ENCODE data around the gene SBNO2. TPM values are rescaled to one million over a fixed set of nuclear protein-coding genes. Genes with fewer than 3 reads are reported as not detected.

Gene SBNO2
- total RNA-seq, 1 experiment from 2014 or later: 46.3 TPM

DNA sequence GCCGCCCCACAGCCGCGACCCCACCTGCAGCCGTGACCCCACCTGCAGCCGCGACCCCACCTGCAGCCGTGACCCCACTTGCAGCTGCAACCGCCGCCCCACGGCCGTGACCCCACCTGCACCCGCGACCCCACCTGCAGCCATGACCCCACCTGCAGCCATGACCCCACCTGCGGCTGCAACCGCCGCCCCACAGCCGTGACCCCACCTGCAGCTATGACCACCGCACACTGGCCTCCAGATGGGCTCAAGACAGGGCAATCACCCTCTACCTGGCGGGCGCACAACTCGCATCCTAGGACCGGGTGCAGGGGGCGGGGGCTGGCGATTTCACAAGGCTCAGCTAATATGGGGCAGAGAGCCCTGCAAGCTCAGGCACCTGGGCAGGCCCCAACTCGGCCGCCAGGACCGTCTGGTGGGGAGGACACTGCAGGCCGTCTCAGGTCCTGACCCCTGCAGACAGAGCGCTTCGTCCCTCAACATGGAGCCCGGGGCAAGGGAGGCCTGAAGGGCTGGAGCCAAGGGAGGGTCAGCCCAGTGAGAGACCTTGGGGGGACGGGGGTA lies 15.1 kb downstream of the SBNO2 start:
- no peak overlapping the region for H3K14ac ChIP-seq (ENCODE audit: insufficient read depth, low read length)
- H3K36me3 Mint-ChIP-seq (ENCODE audit: insufficient read depth in 1 of 3, low read depth in 3 of 3): peaks cover 0 to 1% (median 0%) of the 10 kb centered on the region in 3 experiments; a peak in 1 of 7 replicates
- no peaks in the 10 kb centered on the region for H3K9me3 Mint-ChIP-seq
- DNase-seq: no peak
- no peak overlapping the region for H3K4me3 Mint-ChIP-seq
- no peaks in the 10 kb centered on the region for H3K27me3 ChIP-seq (ENCODE audit: insufficient read depth, low read length)
- H3K4me1 ChIP-seq (ENCODE audit: insufficient read depth, low read length): no peaks in the 10 kb centered on the region
- H3K4me1 Mint-ChIP-seq: peaks cover 9 to 12% of the 10 kb centered on the region in 2 experiments
- H4K20me1 ChIP-seq (ENCODE audit: control insufficient read depth, insufficient read depth, insufficient read length): no peaks in the 10 kb centered on the region
- H2BK5ac ChIP-seq (ENCODE audit: insufficient read length, low read length): no peak overlapping the region
- no peak overlapping the region for H4K8ac ChIP-seq (replicated peaks; ENCODE audit: insufficient read length, low read depth, low read length)
- no peak overlapping the region for H4K91ac ChIP-seq (ENCODE audit: insufficient read length, low read depth, low read length)
- no peak overlapping the region for H2BK20ac ChIP-seq (ENCODE audit: low read depth, low read length, poor library complexity, severe bottlenecking)
- H3K27me3 Mint-ChIP-seq (ENCODE audit: low read depth): no peaks in the 10 kb centered on the region; the same call in 1 of the 2 replicates
- H2BK120ac ChIP-seq (ENCODE audit: low read depth, low read length, poor library complexity, severe bottlenecking): no peak overlapping the region
- no peak overlapping the region for H3K4ac ChIP-seq (ENCODE audit: low read depth, low read length)
- H3K56ac ChIP-seq (ENCODE audit: insufficient read length, low read depth, low read length): no peak overlapping the region
- no peak overlapping the region for H4K5ac ChIP-seq (ENCODE audit: insufficient read length, low read depth, low read length)
- H3K27ac Mint-ChIP-seq: no peak overlapping the region
- H3K23ac ChIP-seq (ENCODE audit: insufficient read length, low read depth, low read length): no peak overlapping the region
- no peak overlapping the region for H2AFZ ChIP-seq (ENCODE audit: low read length)
- H3K9ac ChIP-seq (ENCODE audit: extremely low read depth, insufficient read length, low read length): no peak overlapping the region
- H3K27ac ChIP-seq (ENCODE audit: insufficient read length, low read depth, low read length): no peak overlapping the region
- no peak overlapping the region for H3K4me2 ChIP-seq (ENCODE audit: insufficient read depth, insufficient read length, low read length)
- H2BK12ac ChIP-seq (ENCODE audit: insufficient read length, low read depth, low read length): no peak overlapping the region
- TF ChIP-seq, protein P1, sequence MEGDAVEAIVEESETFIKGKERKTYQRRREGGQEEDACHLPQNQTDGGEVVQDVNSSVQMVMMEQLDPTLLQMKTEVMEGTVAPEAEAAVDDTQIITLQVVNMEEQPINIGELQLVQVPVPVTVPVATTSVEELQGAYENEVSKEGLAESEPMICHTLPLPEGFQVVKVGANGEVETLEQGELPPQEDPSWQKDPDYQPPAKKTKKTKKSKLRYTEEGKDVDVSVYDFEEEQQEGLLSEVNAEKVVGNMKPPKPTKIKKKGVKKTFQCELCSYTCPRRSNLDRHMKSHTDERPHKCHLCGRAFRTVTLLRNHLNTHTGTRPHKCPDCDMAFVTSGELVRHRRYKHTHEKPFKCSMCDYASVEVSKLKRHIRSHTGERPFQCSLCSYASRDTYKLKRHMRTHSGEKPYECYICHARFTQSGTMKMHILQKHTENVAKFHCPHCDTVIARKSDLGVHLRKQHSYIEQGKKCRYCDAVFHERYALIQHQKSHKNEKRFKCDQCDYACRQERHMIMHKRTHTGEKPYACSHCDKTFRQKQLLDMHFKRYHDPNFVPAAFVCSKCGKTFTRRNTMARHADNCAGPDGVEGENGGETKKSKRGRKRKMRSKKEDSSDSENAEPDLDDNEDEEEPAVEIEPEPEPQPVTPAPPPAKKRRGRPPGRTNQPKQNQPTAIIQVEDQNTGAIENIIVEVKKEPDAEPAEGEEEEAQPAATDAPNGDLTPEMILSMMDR (conservative IDR thresholded peaks at IDR 0.05): no peak
- H3T11ph ChIP-seq (ENCODE audit: low read length): no peak overlapping the region
- H3K9me3 ChIP-seq (ENCODE audit: control insufficient read depth, low read depth, low read length): no peaks in the 10 kb centered on the region
- H3K79me2 ChIP-seq (ENCODE audit: insufficient read depth, low read length): no peaks in the 10 kb centered on the region; the same call in 1 of the 2 replicates
- WGBS (ENCODE audit: extremely low coverage, insufficient read length, low lambda C conversion rate): no CpG with 5 or more reads among the region's 32 CpGs
- H2BK15ac ChIP-seq (ENCODE audit: low read depth, low read length): no peak overlapping the region
- peaks cover 6% of the 10 kb centered on the region for H3K79me1 ChIP-seq (ENCODE audit: insufficient read depth, low read depth, low read length, poor library complexity, severe bottlenecking)
- H3K23me2 ChIP-seq (ENCODE audit: insufficient read length, low read depth, low read length, poor library complexity, severe bottlenecking): no peaks in the 10 kb centered on the region
- H3K18ac ChIP-seq (ENCODE audit: insufficient read length, low read depth, low read length): no peak overlapping the region
- H2AK5ac ChIP-seq (ENCODE audit: insufficient read length, low read length): no peak overlapping the region
